H1 (cell line): ENCODE measurements around the gene STK39. TPM values are rescaled to one million over a fixed set of nuclear protein-coding genes. Genes with fewer than 3 reads are reported as not detected.

Experiments
- CTCF ChIA-PET: fragments of 300-600 bp; sonication (Branson Sonifier 250); formaldehyde crosslinking; loops from one replicate; lab custom pipeline; 2021; ENCODE audit not compliant: partially characterized antibody; lab: Charles Lee
- POLR2A ChIA-PET: fragments of 300-600 bp; sonication (Branson Sonifier 250); formaldehyde crosslinking; loops from one replicate; lab custom pipeline; 2021; ENCODE audit warnings: inconsistent platforms; ENCODE audit not compliant: partially characterized antibody; lab: Charles Lee
- DNase-seq, 2 experiments: peaks; one replicate each; pipeline versions ENCODE4 v3.0.0 to v3.0.0-alpha.2; 2010 to 2022; ENCODE audit warnings: low spot score in 2 of 2, low read depth in 1 of 2, mixed read lengths in 1 of 2
- FAIRE-seq: peaks from 2 replicates; lab custom pipeline; 2011; peaks lifted over from hg19 to GRCh38; lab: Jason Lieb, UNC
- H2AFZ ChIP-seq: 2 replicates; pipeline ENCODE4 v1.8.1; 2012; ENCODE audit warnings: low read length, inconsistent platforms
- H2AK5ac ChIP-seq: 2 replicates; pipeline ENCODE4 v1.6.1; 2013; ENCODE audit warnings: low read depth, low read length
- H2BK120ac ChIP-seq: replicated peaks from 2 replicates; pipeline ENCODE3; 2013; ENCODE audit warnings: low read depth, low read length, inconsistent platforms
- H2BK12ac ChIP-seq: 2 replicates; pipeline ENCODE4 v1.6.1; 2013; ENCODE audit warnings: low read depth, low read length
- H2BK15ac ChIP-seq: 2 replicates; pipeline ENCODE4 v1.6.1; 2013; ENCODE audit warnings: low read length
- H2BK20ac ChIP-seq: 2 replicates; pipeline ENCODE4 v1.6.1; 2013; ENCODE audit warnings: low read length
- H2BK5ac ChIP-seq: 2 replicates; pipeline ENCODE4 v1.6.1; 2013; ENCODE audit warnings: low read depth, low read length
- H3K14ac ChIP-seq: 2 replicates; pipeline ENCODE4 v1.6.1; 2013; ENCODE audit warnings: inconsistent platforms; ENCODE audit not compliant: insufficient read length
- H3K18ac ChIP-seq: 2 replicates; pipeline ENCODE4 v1.6.1; 2013; ENCODE audit warnings: low read length; ENCODE audit errors: extremely low read depth
- H3K23ac ChIP-seq: 2 replicates; pipeline ENCODE4 v1.6.1; 2013; ENCODE audit warnings: inconsistent platforms; ENCODE audit not compliant: insufficient read length
- H3K23me2 ChIP-seq: 2 replicates; pipeline ENCODE4 v1.6.1; 2013; ENCODE audit warnings: low read depth, low read length
- H3K27ac ChIP-seq: 2 replicates; pipeline ENCODE4 v1.6.1; 2011; ENCODE audit warnings: low read depth, low read length, inconsistent platforms
- H3K27me3 ChIP-seq, 4 experiments: replicated peaks in 1 of 4; 1 replicate in 1 of 4; 2 replicates in 3 of 4; pipeline versions ENCODE4 v1.6.1 to v1.8.1; 2011 to 2013; ENCODE audit warnings: low read length in 3 of 4, mild to moderate bottlenecking in 3 of 4, inconsistent platforms in 2 of 4, mixed read lengths in 2 of 4, moderate library complexity in 1 of 4; ENCODE audit not compliant: control insufficient read depth in 3 of 4, insufficient read depth in 3 of 4; ENCODE audit errors: extremely low read depth in 1 of 4
- H3K36me3 ChIP-seq, 4 experiments: 2 replicates each; pipeline versions ENCODE4 v1.6.1 to v1.8.1; 2011 to 2013; ENCODE audit warnings: mild to moderate bottlenecking in 4 of 4, low read length in 3 of 4, moderate library complexity in 2 of 4, control low read depth in 1 of 4, inconsistent platforms in 1 of 4; ENCODE audit not compliant: insufficient read depth in 4 of 4, control insufficient read depth in 2 of 4
- H3K4ac ChIP-seq: replicated peaks from 2 replicates; pipeline ENCODE3; 2013; ENCODE audit warnings: low read length, low read depth, mixed read lengths, inconsistent platforms; ENCODE audit not compliant: insufficient read length
- H3K4me1 ChIP-seq, 4 experiments: replicated peaks in 1 of 4; 1 replicate in 1 of 4; 2 replicates in 3 of 4; pipeline versions ENCODE4 v1.6.1 to v1.8.1; 2011 to 2013; ENCODE audit warnings: low read length in 3 of 4, inconsistent platforms in 2 of 4, mixed read lengths in 1 of 4; ENCODE audit not compliant: insufficient read depth in 4 of 4, control insufficient read depth in 3 of 4
- H3K4me2 ChIP-seq, 2 experiments: 2 replicates each; pipeline versions ENCODE4 v1.6.1 to v1.8.1; 2011 to 2013; ENCODE audit warnings: low read depth in 2 of 2, low read length in 2 of 2, control low read depth in 1 of 2, inconsistent platforms in 1 of 2, mild to moderate bottlenecking in 1 of 2; ENCODE audit not compliant: insufficient read depth in 1 of 2
- H3K4me3 ChIP-seq, 4 experiments: fragments of 200-600, 300-600 bp in 1 of 4; sonication (generic), shearing (Covaris generic), sonication (Bioruptor Twin) in 1 of 4; 2 replicates each; pipeline versions ENCODE4 v1.5.1 to v1.8.1; 2011 to 2016; ENCODE audit warnings: low read length in 4 of 4, low read depth in 3 of 4, control low read depth in 2 of 4, inconsistent platforms in 2 of 4, mild to moderate bottlenecking in 2 of 4, mixed read lengths in 1 of 4, moderate library complexity in 1 of 4; ENCODE audit not compliant: insufficient read depth in 2 of 4; ENCODE audit errors: extremely low read depth in 1 of 4
- H3K56ac ChIP-seq: replicated peaks from 2 replicates; pipeline ENCODE3; 2013; ENCODE audit warnings: low read depth, mild to moderate bottlenecking, mixed read lengths, low read length, inconsistent platforms; ENCODE audit not compliant: insufficient read length
- H3K79me1 ChIP-seq: 2 replicates; pipeline ENCODE4 v1.6.1; 2013; ENCODE audit warnings: low read depth, low read length, control low read depth
- H3K79me2 ChIP-seq, 2 experiments: 2 replicates each; pipeline versions ENCODE4 v1.6.1 to v1.8.1; 2012 to 2013; ENCODE audit warnings: low read length in 2 of 2, mild to moderate bottlenecking in 2 of 2, inconsistent platforms in 1 of 2; ENCODE audit not compliant: insufficient read depth in 2 of 2, control insufficient read depth in 1 of 2
- H3K9ac ChIP-seq, 4 experiments: replicated peaks in 1 of 4; 1 replicate in 1 of 4; 2 replicates in 3 of 4; pipeline versions ENCODE4 v1.6.1 to v1.8.1; 2011 to 2013; ENCODE audit warnings: low read depth in 3 of 4, low read length in 3 of 4, control low read depth in 2 of 4, mild to moderate bottlenecking in 2 of 4, moderate library complexity in 2 of 4, inconsistent platforms in 1 of 4; ENCODE audit errors: extremely low read depth in 1 of 4
- H3K9me3 ChIP-seq, 2 experiments: 2 replicates each; pipeline versions ENCODE4 v1.6.1 to v1.8.1; 2012 to 2013; ENCODE audit warnings: mild to moderate bottlenecking in 2 of 2, moderate library complexity in 2 of 2, control low read depth in 1 of 2, inconsistent platforms in 1 of 2, low read depth in 1 of 2, low read length in 1 of 2, mixed read lengths in 1 of 2; ENCODE audit not compliant: insufficient read depth in 2 of 2
- H4K20me1 ChIP-seq, 2 experiments: replicated peaks in 1 of 2; 2 replicates each; pipeline versions ENCODE3 to v1.8.1; 2011 to 2013; ENCODE audit warnings: inconsistent platforms in 2 of 2, low read length in 2 of 2, mild to moderate bottlenecking in 1 of 2; ENCODE audit not compliant: insufficient read depth in 2 of 2, control insufficient read depth in 1 of 2
- H4K5ac ChIP-seq: 2 replicates; pipeline ENCODE4 v1.6.1; 2013; ENCODE audit warnings: low read length, low read depth, mixed read lengths, inconsistent platforms; ENCODE audit not compliant: insufficient read length
- H4K8ac ChIP-seq: 2 replicates; pipeline ENCODE4 v1.8.0; 2013; ENCODE audit warnings: mild to moderate bottlenecking, moderate library complexity, low read length, inconsistent platforms; ENCODE audit not compliant: insufficient read depth; ENCODE audit errors: extremely low read depth
- H4K91ac ChIP-seq: replicated peaks from 2 replicates; pipeline ENCODE3; 2013; ENCODE audit warnings: low read length, mixed read lengths, inconsistent platforms; ENCODE audit not compliant: insufficient read length
- ASH2L ChIP-seq: fragments of 200-600, 300-600 bp; sonication (generic); IDR thresholded peaks from one replicate; pipeline ENCODE4 v1.7.1; 2017; ENCODE audit warnings: low read length
- BRCA1 ChIP-seq: IDR thresholded peaks from 2 replicates; pipeline ENCODE4 v1.6.1; 2012; ENCODE audit warnings: low read depth, low read length, improper control_type of control experiment
- GTF2F1 ChIP-seq: IDR thresholded peaks from 2 replicates; pipeline ENCODE4 v1.6.1; 2012; ENCODE audit warnings: low read depth, low read length, improper control_type of control experiment, borderline replicate concordance
- HDAC6 ChIP-seq: IDR thresholded peaks from one replicate; pipeline ENCODE4 v1.7.1; 2012; ENCODE audit warnings: low read depth, mild to moderate bottlenecking, inconsistent platforms, low read length, moderate library complexity
- RFX5 ChIP-seq: IDR thresholded peaks from 2 replicates; pipeline ENCODE4 v1.6.1; 2011; ENCODE audit warnings: low read depth, low read length, improper control_type of control experiment, borderline replicate concordance
- RXRA ChIP-seq: IDR thresholded peaks from 2 replicates; pipeline ENCODE4 v1.6.1; 2011; ENCODE audit warnings: low read depth, mild to moderate bottlenecking, low read length, moderate library complexity; ENCODE audit not compliant: insufficient read depth
- TBP ChIP-seq: IDR thresholded peaks from 2 replicates; pipeline ENCODE4 v1.6.1; 2011; ENCODE audit warnings: low read depth, low read length, improper control_type of control experiment
- WGBS, 2 experiments: shearing (Covaris generic) in 1 of 2; methylation state at CpG; one replicate each; pipeline versions ENCODE4 v1.1.6 to v1.1.7; 2013 to 2015; ENCODE audit warnings: low lambda C conversion rate in 2 of 2, mixed read lengths in 2 of 2, inconsistent platforms in 1 of 2, low coverage in 1 of 2, missing lambda C conversion rate in 1 of 2; ENCODE audit not compliant: insufficient replicate concordance in 2 of 2, insufficient coverage in 1 of 2, insufficient read length in 1 of 2; ENCODE audit errors: extremely low coverage in 1 of 2, missing lambda C conversion rate in 1 of 2; 5-methylcytosine and 5-hydroxymethylcytosine counted together
- polyA plus RNA-seq, 7 experiments: library from polyadenylated mRNA; depleted of rRNA in 3 of 7; stranded (reverse) in 5 of 7; unstranded in 2 of 7; fragments of >200 nt in 5 of 7; fragments of 200-250 nt in 2 of 7; gene quantifications; 1 replicate in 5 of 7; 2 replicates in 1 of 7; 4 replicates in 1 of 7; pipeline versions ENCODE4 v1.2.1 to v1.2.3, GENCODE V29; 2011 to 2013; ENCODE audit warnings: missing spikeins in 2 of 7, mixed read lengths in 2 of 7
- total RNA-seq: library from RNA; stranded (reverse); fragmentation: NEBNext Ultra II Directional; extraction: Animal tissue kit (Norgen Biotek cat#: 25700); gene quantifications from 2 replicates; pipeline ENCODE4 v1.2.1, GENCODE V29; 2021

Gene STK39
- total and polyA plus RNA-seq, 2 of the 8 experiments (the other 6 are each of a cell fraction or from before 2014, with no cell fraction given), result 13.7 to 23.8 TPM

GRCh38 chr2:168186452-168186851, 60.9 kb downstream of the STK39 start:
- Histone ChIP-seq H3K23ac (no peak overlapping the region), H3K27me3 (no peaks in the 10 kb centered on the region), H3K4me1 (peaks cover 0 to 13% (median 7%) of the 10 kb centered on the region in 4 experiments; a peak in 4 of 7 replicates)
- TF ChIP-seq BRCA1, result no peak
- no peak for TF ChIP-seq RFX5
- TF ChIP-seq RXRA, result no peak
- no peak for TF ChIP-seq TBP
- TF ChIP-seq ASH2L, result no peak
- TF ChIP-seq GTF2F1, result no peak
- TF ChIP-seq HDAC6, result no peak
- TF ChIP-seq, all 59 proteins: peak for 0
- 79% methylated on average over 2 of the region's 2 CpGs; no CpG with 5 or more reads in 1 of the 2 experiments for WGBS, 2 experiments
- Histone ChIP-seq H2BK15ac (no peak overlapping the region), H2BK12ac (no peak overlapping the region), H2AFZ (no peak overlapping the region), H3K14ac (no peak overlapping the region), H3K4ac (no peak overlapping the region), H3K9me3 (no peaks in the 10 kb centered on the region), H3K23me2 (no peaks in the 10 kb centered on the region), H4K20me1 (peaks cover 0 to 3% of the 10 kb centered on the region in 2 experiments), H2BK120ac (no peak overlapping the region), H3K36me3 (no peaks in the 10 kb centered on the region), H3K56ac (no peak overlapping the region), H3K18ac (no peak overlapping the region), H2BK5ac (no peak overlapping the region), H4K5ac (no peak overlapping the region), H3K79me1 (peaks cover 5% of the 10 kb centered on the region; the same call in 1 of the 2 replicates), H3K4me2 (no peak overlapping the region), H2AK5ac (no peak overlapping the region), H3K27ac (no peak overlapping the region), H3K4me3 (no peak overlapping the region), H4K8ac (no peak overlapping the region), H2BK20ac (no peak overlapping the region), H3K9ac (no peak overlapping the region), H4K91ac (no peak overlapping the region), H3K79me2 (no peaks in the 10 kb centered on the region)
- DNase-seq, result no peak
- FAIRE-seq, result no peak
- ChIA-PET CTCF (interaction anchor here (0.6 kb wide), 1 partner anchor 154 kb away, joined by 4 read pairs; no protein-coding TSS in a partner anchor), POLR2A (no interaction called here)
